ENCODE data around the gene MAT2A. TPM values are rescaled to one million over a fixed set of nuclear protein-coding genes. Genes with fewer than 3 reads are reported as not detected.

MAT2A gene
- total and polyA plus RNA-seq, 2 experiments from 2014 or later, result 225 to 405 TPM

GRCh38 chr2:85588236-85588635 is 49.3 kb downstream of the MAT2A start:
- Histone ChIP-seq H3K4me1 (ENCODE audit: low read depth) (peaks cover 22% of the 10 kb centered on the region), H3K4me3 (no peak overlapping the region), H3K27ac (peak overlapping the region; percentile 17), H3K36me3 (no peaks in the 10 kb centered on the region), H3K27me3 (no peaks in the 10 kb centered on the region), H3K9me3 (ENCODE audit: low read depth) (no peaks in the 10 kb centered on the region)
- DNase-seq (ENCODE audit: low read depth in 1 of 2, low spot score in 1 of 2), result no peak
- no peak for TF ChIP-seq CTCF (IDR thresholded peaks at IDR 0.05; ENCODE audit: low read depth, low read length)

GRCh38 chr2:85588645-85589044 is 49.7 kb downstream of the MAT2A start:
- DNase-seq (ENCODE audit: low read depth in 1 of 2, low spot score in 1 of 2), result no peak
- Histone ChIP-seq H3K27me3 (no peaks in the 10 kb centered on the region), H3K36me3 (no peaks in the 10 kb centered on the region), H3K9me3 (ENCODE audit: low read depth) (no peaks in the 10 kb centered on the region), H3K4me1 (ENCODE audit: low read depth) (peaks cover 22% of the 10 kb centered on the region), H3K27ac (peak overlapping the region; percentile 17), H3K4me3 (no peak overlapping the region)
- TF ChIP-seq CTCF (IDR thresholded peaks at IDR 0.05; ENCODE audit: low read depth, low read length), result no peak

GRCh38 chr2:85589181-85589580 is 50.2 kb downstream of the MAT2A start:
- Histone ChIP-seq H3K27me3 (no peaks in the 10 kb centered on the region), H3K9me3 (ENCODE audit: low read depth) (no peaks in the 10 kb centered on the region), H3K36me3 (no peaks in the 10 kb centered on the region), H3K4me1 (ENCODE audit: low read depth) (peaks cover 26% of the 10 kb centered on the region), H3K27ac (no peak overlapping the region), H3K4me3 (no peak overlapping the region)
- DNase-seq (ENCODE audit: low read depth in 1 of 2, low spot score in 1 of 2), result no peak
- TF ChIP-seq CTCF (IDR thresholded peaks at IDR 0.05; ENCODE audit: low read depth, low read length), result no peak

- Histone ChIP-seq H3K36me3 (no peaks in the 10 kb centered on the region), H3K4me3 (no peak overlapping the region), H3K27me3 (no peaks in the 10 kb centered on the region), H3K27ac (no peak overlapping the region), H3K9me3 (ENCODE audit: low read depth) (no peaks in the 10 kb centered on the region), H3K4me1 (ENCODE audit: low read depth) (peaks cover 25% of the 10 kb centered on the region)
- DNase-seq (ENCODE audit: low read depth in 1 of 2, low spot score in 1 of 2), result peak in 1 of 2 donors; percentile 99
- no peak for TF ChIP-seq CTCF (IDR thresholded peaks at IDR 0.05; ENCODE audit: low read depth, low read length)
These were observed 51.2 kb downstream of the MAT2A start for GRCh38 chr2:85589982-85590791.

GRCh38 chr2:85590950-85591349 is 52.0 kb downstream of the MAT2A start:
- TF ChIP-seq CTCF (IDR thresholded peaks at IDR 0.05; ENCODE audit: low read depth, low read length), result no peak
- Histone ChIP-seq H3K27ac (no peak overlapping the region), H3K4me1 (ENCODE audit: low read depth) (peaks cover 22% of the 10 kb centered on the region), H3K27me3 (no peaks in the 10 kb centered on the region), H3K4me3 (no peak overlapping the region), H3K36me3 (no peaks in the 10 kb centered on the region), H3K9me3 (ENCODE audit: low read depth) (no peaks in the 10 kb centered on the region)
- DNase-seq (ENCODE audit: low read depth in 1 of 2, low spot score in 1 of 2), result no peak
